Type B pancreatic cell (in vitro differentiated cells): ENCODE results near the gene BCL6. TPM values are rescaled to one million over a fixed set of nuclear protein-coding genes. Genes with fewer than 3 reads are reported as not detected.

Experiments used
- DNase-seq: peaks from one replicate; pipeline ENCODE4 v3.0.0; 2021; ENCODE audit warnings: mixed read lengths; ENCODE audit not compliant: unreplicated experiment; ENCODE audit errors: extremely low spot score
- H3K27ac Mint-ChIP-seq: 2 replicates; pipeline ENCODE4 v1.8.0; 2021; ENCODE audit warnings: mild to moderate bottlenecking, mixed read lengths
- H3K27me3 Mint-ChIP-seq: 2 replicates; pipeline ENCODE4 v1.8.0; 2021; ENCODE audit warnings: mixed read lengths
- H3K36me3 Mint-ChIP-seq: 2 replicates; pipeline ENCODE4 v1.8.0; 2021; ENCODE audit warnings: mixed read lengths
- H3K4me1 Mint-ChIP-seq: one replicate; pipeline ENCODE4 v1.8.0; 2021; ENCODE audit warnings: mixed read lengths; ENCODE audit not compliant: unreplicated experiment
- H3K4me3 Mint-ChIP-seq: 2 replicates; pipeline ENCODE4 v1.8.0; 2021; ENCODE audit warnings: mild to moderate bottlenecking, mixed read lengths
- H3K9me3 Mint-ChIP-seq: 2 replicates; pipeline ENCODE4 v1.8.0; 2021; ENCODE audit warnings: mixed read lengths
- total RNA-seq: library from RNA; stranded (reverse); gene quantifications from 2 replicates; pipeline ENCODE4 v1.2.1, GENCODE V29; 2021; ENCODE audit warnings: low replicate concordance
- TF ChIP-seq, protein P1 (sequence below): fragments of 200-600 bp; sonication (generic); conservative IDR thresholded peaks from 2 replicates; pipeline ENCODE4 v1.5.0; 2021; ENCODE audit warnings: antibody characterized with exemption, mild to moderate bottlenecking

Gene BCL6
- total RNA-seq, 1 donor from 2014 or later, result 27.3 TPM

DNA sequence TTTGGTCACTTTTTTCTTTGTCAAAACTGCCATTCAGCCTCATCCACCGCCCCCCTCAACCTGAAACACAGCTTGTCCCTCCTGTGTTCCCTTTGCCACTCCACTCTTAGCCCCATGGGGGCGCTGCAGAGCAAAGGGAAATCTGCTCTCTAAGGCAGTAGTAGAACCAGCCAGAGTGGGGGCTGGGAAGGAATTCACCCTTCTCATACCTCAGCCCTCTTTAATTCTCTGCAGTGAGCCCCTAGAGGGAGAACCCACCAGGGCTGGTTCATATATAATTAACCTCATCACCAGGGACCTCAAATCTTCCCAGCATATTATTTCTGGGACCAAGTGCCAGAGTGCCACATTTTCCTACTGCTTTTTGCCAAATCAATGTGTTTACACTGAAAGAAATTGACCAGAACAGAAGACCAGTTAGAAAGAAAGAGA lies 2.8 kb upstream of the BCL6 start:
- Mint-ChIP-seq H3K4me3 (peak overlapping the region; percentile 97), H3K36me3 (no peaks in the 10 kb centered on the region), H3K27me3 (no peaks in the 10 kb centered on the region), H3K4me1 (peaks cover 51% of the 10 kb centered on the region), H3K9me3 (no peaks in the 10 kb centered on the region), H3K27ac (peak overlapping the region; percentile 100)
- TF ChIP-seq, protein P1, sequence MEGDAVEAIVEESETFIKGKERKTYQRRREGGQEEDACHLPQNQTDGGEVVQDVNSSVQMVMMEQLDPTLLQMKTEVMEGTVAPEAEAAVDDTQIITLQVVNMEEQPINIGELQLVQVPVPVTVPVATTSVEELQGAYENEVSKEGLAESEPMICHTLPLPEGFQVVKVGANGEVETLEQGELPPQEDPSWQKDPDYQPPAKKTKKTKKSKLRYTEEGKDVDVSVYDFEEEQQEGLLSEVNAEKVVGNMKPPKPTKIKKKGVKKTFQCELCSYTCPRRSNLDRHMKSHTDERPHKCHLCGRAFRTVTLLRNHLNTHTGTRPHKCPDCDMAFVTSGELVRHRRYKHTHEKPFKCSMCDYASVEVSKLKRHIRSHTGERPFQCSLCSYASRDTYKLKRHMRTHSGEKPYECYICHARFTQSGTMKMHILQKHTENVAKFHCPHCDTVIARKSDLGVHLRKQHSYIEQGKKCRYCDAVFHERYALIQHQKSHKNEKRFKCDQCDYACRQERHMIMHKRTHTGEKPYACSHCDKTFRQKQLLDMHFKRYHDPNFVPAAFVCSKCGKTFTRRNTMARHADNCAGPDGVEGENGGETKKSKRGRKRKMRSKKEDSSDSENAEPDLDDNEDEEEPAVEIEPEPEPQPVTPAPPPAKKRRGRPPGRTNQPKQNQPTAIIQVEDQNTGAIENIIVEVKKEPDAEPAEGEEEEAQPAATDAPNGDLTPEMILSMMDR, result peak; percentile 98
- DNase-seq, result peak; percentile 92

DNA sequence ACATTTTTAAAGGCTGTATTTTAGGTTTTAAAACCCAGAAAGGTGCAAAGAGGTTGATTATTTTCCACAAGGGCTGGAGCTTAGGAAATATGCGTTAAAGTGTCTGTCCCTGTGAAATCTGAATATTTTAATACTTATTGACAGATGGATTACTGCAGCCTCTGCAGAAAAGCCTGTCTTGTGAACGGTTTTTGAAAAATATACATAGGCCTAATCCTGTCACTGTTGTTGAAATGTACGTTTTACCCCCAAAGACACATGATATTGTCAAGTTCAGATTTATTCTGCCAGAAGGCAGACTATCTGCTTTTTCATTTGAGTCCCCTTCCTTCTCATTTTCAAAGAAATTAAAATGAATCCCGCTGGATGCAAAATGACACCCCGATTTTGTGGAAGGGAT lies 2.2 kb upstream of the BCL6 start:
- Mint-ChIP-seq H3K36me3 (no peaks in the 10 kb centered on the region), H3K27ac (peak overlapping the region; percentile 100), H3K4me3 (peak overlapping the region; percentile 97), H3K9me3 (no peaks in the 10 kb centered on the region), H3K4me1 (peaks cover 51% of the 10 kb centered on the region), H3K27me3 (no peaks in the 10 kb centered on the region)
- DNase-seq, result no peak
- TF ChIP-seq, protein P1, result no peak

DNA sequence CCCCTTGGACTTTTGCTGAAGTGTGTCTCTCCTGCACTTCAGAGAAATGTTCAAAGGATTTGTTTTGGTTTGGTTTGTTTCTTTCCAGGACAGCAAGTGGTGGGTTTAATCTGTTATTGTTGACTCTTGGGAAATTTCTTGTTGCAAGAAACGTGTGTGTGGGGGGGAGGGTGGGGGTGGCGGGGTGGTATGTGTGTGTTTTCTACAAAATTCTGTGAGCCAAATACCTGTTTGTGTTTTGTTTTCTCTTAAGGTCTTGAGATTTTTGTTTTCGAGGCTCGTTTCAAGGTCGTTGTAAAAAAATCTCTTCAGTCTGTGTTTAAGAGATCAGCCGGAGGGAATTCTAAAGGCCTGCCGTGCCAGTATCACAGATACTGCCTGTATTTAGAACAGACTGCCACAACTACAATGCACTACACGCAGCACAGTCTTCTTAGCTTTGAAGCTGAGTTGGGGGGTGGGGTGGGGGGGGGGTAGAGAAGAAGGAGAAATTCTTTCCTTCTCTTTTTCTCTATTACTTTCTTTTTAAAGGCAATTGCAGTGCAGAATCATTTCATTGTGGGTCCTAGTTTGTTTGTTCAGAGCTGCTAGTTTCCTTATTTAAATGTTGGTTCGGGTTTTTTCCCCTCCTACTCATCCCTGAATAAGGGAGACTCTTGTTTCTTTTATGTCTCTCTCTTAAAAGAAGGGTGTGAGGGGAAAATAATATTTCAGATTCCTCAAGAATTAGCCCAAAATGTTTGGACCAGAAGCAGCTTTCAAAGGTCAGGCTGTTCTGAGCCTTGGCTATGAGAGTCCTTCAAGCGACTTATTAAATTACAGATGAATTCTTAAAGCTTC lies 1.4 kb upstream of the BCL6 start:
- Mint-ChIP-seq H3K4me3 (peak overlapping the region; percentile 97), H3K27me3 (no peaks in the 10 kb centered on the region), H3K27ac (peak overlapping the region; percentile 100), H3K9me3 (no peaks in the 10 kb centered on the region), H3K4me1 (peaks cover 56% of the 10 kb centered on the region), H3K36me3 (no peaks in the 10 kb centered on the region)
- TF ChIP-seq, protein P1, result no peak
- DNase-seq, result no peak

GRCh38 chr3:187746059-187746441 lies 782 bp upstream of the BCL6 start:
- H3K9me3 Mint-ChIP-seq, result no peaks in the 10 kb centered on the region
- H3K4me1 Mint-ChIP-seq, result peaks cover 55% of the 10 kb centered on the region
- H3K4me3 Mint-ChIP-seq, result peak overlapping the region; percentile 97
- H3K36me3 Mint-ChIP-seq, result no peaks in the 10 kb centered on the region
- H3K27me3 Mint-ChIP-seq, result no peaks in the 10 kb centered on the region
- DNase-seq, result no peak
- TF ChIP-seq, protein P1, result no peak
- peak overlapping the region; percentile 100 for H3K27ac Mint-ChIP-seq

DNA sequence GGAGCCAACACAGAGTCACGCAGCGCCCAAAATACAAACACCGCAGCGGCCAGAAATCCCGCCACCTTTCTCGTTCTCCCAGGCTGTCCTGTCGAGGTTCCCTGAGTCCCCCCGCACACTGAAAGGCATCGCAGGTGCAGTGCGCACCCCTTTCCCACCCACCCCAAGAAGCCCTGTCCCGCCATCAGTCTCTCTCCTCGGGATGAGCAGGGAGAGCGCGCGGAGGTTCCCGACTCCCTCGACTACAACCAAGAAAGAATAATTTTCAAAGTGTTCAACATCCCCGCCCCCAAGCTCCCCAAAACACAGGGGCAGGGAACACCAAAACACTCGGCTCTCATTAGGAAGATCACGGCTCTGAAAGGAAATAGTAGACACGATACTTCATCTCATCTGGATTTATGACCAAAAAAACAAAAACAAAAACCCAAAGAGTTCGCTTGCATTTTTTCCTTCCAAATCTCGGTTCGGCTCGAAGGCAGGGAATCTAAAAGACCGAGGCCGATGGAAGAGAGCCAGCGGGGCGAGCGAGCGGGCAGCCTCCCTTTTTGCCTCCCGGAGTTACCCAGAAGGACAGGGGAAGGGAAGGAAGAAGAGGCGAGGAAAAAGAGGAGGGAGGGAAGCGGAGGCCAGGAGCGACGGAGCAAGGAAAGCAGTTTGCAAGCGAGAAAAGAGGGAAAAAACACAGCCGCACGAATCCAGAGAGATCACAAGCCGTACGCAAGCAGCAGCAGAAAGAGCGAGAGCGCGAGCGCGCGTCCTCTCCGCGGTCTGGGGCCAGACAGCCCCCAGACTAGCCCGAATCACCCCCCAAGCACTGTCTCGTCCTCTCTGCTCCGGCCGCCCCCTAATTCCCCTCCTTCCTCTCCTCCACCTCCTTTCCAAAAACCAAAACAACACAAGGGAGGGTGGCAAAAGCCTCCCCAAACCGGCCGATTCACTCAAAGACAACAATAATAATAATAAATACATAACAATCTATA lies 808 bp downstream of the BCL6 start:
- Mint-ChIP-seq H3K4me1 (peaks cover 48% of the 10 kb centered on the region), H3K27ac (peak overlapping the region; percentile 100), H3K9me3 (no peaks in the 10 kb centered on the region), H3K4me3 (peak overlapping the region; percentile 97), H3K27me3 (no peaks in the 10 kb centered on the region), H3K36me3 (no peaks in the 10 kb centered on the region)
- DNase-seq, result no peak
- TF ChIP-seq, protein P1, result no peak
